ENCODE results near the gene PCCA. TPM values are rescaled to one million over a fixed set of nuclear protein-coding genes. Genes with fewer than 3 reads are reported as not detected.
"Not testable (repeated sequence)": the region's sequence is repeated elsewhere in the genome, so short reads cannot be mapped to it uniquely, and the experiment has no call there.

Gene PCCA
- total and polyA plus RNA-seq, 4 donors: 30.1 to 160 (median 76.3) TPM

GRCh38 chr13:100280681-100281080, 191.8 kb downstream of the PCCA start:
- DNase-seq (ENCODE audit: low spot score): no peak
- Histone ChIP-seq H3K27ac (ENCODE audit: low read depth in 1 of 2, low read length in 2 of 2) (no peak overlapping the region), H3K4me1 (ENCODE audit: control insufficient read depth in 4 of 4, insufficient read depth in 4 of 4, low read length in 3 of 4) (no peaks in the 10 kb centered on the region), H3K9ac (ENCODE audit: low read depth in 1 of 2, low read length in 2 of 2) (no peak overlapping the region), H3K36me3 (ENCODE audit: control insufficient read depth in 4 of 4, insufficient read depth in 3 of 4, low read depth in 1 of 4, low read length in 3 of 4) (peaks cover 3 to 11% (median 5%) of the 10 kb centered on the region in 4 donors), H3K4me3 (ENCODE audit: low read depth in 1 of 3, low read length in 3 of 3) (no peak overlapping the region), H3K9me3 (ENCODE audit: control insufficient read depth in 4 of 4, low read length in 3 of 4) (no peaks in the 10 kb centered on the region), H3K27me3 (ENCODE audit: control insufficient read depth in 4 of 4, insufficient read depth in 4 of 4, low read length in 3 of 4) (no peaks in the 10 kb centered on the region)
- 97% methylated on average over 5 of the region's 5 CpGs for WGBS
- no peak for TF ChIP-seq TAF1 (conservative IDR thresholded peaks at IDR 0.05)
- no peak for TF ChIP-seq RAD21 (IDR thresholded peaks at IDR 0.05)
- TF ChIP-seq GABPA (IDR thresholded peaks at IDR 0.05 in 1 of 2, conservative IDR thresholded peaks at IDR 0.05 in 1 of 2): no peak
- no peak for TF ChIP-seq ATF3 (IDR thresholded peaks at IDR 0.05)
- TF ChIP-seq CTCF (IDR thresholded peaks at IDR 0.05; ENCODE audit: low read depth, low read length, missing input control): no peak
- TF ChIP-seq ZBTB33 (IDR thresholded peaks at IDR 0.05): no peak
- TF ChIP-seq EGR1 (IDR thresholded peaks at IDR 0.05; ENCODE audit: low read depth in 2 of 2): no peak
- TF ChIP-seq MAX (IDR thresholded peaks at IDR 0.05): no peak
- TF ChIP-seq JUND (IDR thresholded peaks at IDR 0.05): no peak
- no peak for TF ChIP-seq SP1 (IDR thresholded peaks at IDR 0.05)
- no peak for TF ChIP-seq RXRA (IDR thresholded peaks at IDR 0.05)
- no peak for TF ChIP-seq HNF4A (conservative IDR thresholded peaks at IDR 0.05)
- TF ChIP-seq HNF4G (IDR thresholded peaks at IDR 0.05): no peak
- TF ChIP-seq FOXA1 (IDR thresholded peaks at IDR 0.05): no peak
- TF ChIP-seq REST (IDR thresholded peaks at IDR 0.05): no peak
- TF ChIP-seq NR2F2 (IDR thresholded peaks at IDR 0.05): no peak

DNA sequence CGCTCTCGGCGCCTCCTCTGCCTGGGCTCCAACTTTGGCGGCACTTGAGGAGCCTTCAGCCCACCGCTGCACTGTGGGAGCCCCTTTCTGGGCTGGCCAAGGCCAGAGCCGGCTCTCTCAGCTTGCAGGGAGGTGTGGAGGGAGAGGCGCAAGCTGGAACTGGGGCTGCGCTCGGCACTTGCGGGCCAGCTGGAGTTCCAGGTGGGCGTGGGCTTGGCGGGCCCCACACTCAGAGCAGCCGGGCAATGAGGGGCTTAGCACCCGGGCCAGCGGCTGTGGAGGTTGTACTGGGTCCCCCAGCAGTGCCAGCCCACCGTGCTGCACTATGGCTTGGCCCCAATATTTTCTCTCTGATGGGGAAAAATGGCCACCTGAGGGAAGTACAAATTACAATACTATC, 193.4 kb downstream of the PCCA start:
- H3K27ac ChIP-seq (ENCODE audit: low read depth in 1 of 2, low read length in 2 of 2); H3K27me3 ChIP-seq (ENCODE audit: control insufficient read depth in 4 of 4, insufficient read depth in 4 of 4, low read length in 3 of 4); H3K4me3 ChIP-seq (ENCODE audit: low read depth in 1 of 3, low read length in 3 of 3); H3K4me1 ChIP-seq (ENCODE audit: control insufficient read depth in 4 of 4, insufficient read depth in 4 of 4, low read length in 3 of 4); H3K9ac ChIP-seq (ENCODE audit: low read depth in 1 of 2, low read length in 2 of 2); DNase-seq (ENCODE audit: low spot score); H3K9me3 ChIP-seq (ENCODE audit: control insufficient read depth in 4 of 4, low read length in 3 of 4): not testable (repeated sequence)
- peaks cover 3 to 11% (median 5%) of the 10 kb centered on the region in 4 donors for H3K36me3 ChIP-seq (ENCODE audit: control insufficient read depth in 4 of 4, insufficient read depth in 3 of 4, low read depth in 1 of 4, low read length in 3 of 4)
- WGBS: 98% methylated on average over 16 of the region's 16 CpGs

Measured in liver (tissue), 9 donors.